Upper lobe of right lung (tissue), 1 donor: ENCODE data around the gene DNAJC4. TPM values are rescaled to one million over a fixed set of nuclear protein-coding genes. Genes with fewer than 3 reads are reported as not detected.

Experiments used
- ATAC-seq: fragments of 200-7000 bp; cut with Tn5 transposase; one replicate; pipeline ENCODE4 v1.9.1; 2020; ENCODE audit warnings: mild to moderate bottlenecking, moderate library complexity
- DNase-seq: peaks from one replicate; pipeline ENCODE4 v3.0.0-alpha.2; 2020
- H3K27ac ChIP-seq: fragments of 200-600 bp; one replicate; pipeline ENCODE4 v1.8.0; 2022
- H3K27me3 ChIP-seq: fragments of 200-600 bp; one replicate; pipeline ENCODE4 v1.8.0; 2022; ENCODE audit warnings: mild to moderate bottlenecking
- H3K36me3 ChIP-seq: fragments of 200-600 bp; one replicate; pipeline ENCODE4 v1.8.0; 2022
- H3K4me1 ChIP-seq: fragments of 200-600 bp; one replicate; pipeline ENCODE4 v1.8.0; 2022
- H3K4me3 ChIP-seq: fragments of 200-600 bp; one replicate; pipeline ENCODE4 v1.8.0; 2022; ENCODE audit warnings: mild to moderate bottlenecking
- H3K9me3 ChIP-seq: fragments of 200-600 bp; one replicate; pipeline ENCODE4 v1.8.0; 2022
- CTCF ChIP-seq: fragments of 200-600 bp; IDR thresholded peaks from one replicate; pipeline ENCODE4 v1.8.0; 2022; ENCODE audit warnings: antibody characterized with exemption
- intact Hi-C: fragments of 100-400 bp; cut with DNase I; formaldehyde crosslinking; loops from one replicate; pipeline ENCODE4 v1.11.0; 2022
- total RNA-seq: library from RNA; stranded (reverse); fragmentation: NEBNext Ultra II Directional; extraction: Animal tissue kit (Norgen Biotek cat#: 25700); gene quantifications from one replicate; pipeline ENCODE4 v1.2.1, GENCODE V29; 2021
- donor health status: DM: no; HTN: yes; CAD: no; lungs with severe emphysema.

DNAJC4 gene
- total RNA-seq, 1 donor from 2014 or later, result 36.4 TPM

- H3K4me1 ChIP-seq, result peaks cover 31% of the 10 kb centered on the region
- ATAC-seq (no peak), DNase-seq (no peak)
- H3K36me3 ChIP-seq, result peaks cover 2% of the 10 kb centered on the region
- no peaks in the 10 kb centered on the region for H3K27me3 ChIP-seq
- intact Hi-C loops, result no loop called here
- no peak for TF ChIP-seq CTCF
- no peak overlapping the region for H3K27ac ChIP-seq
- H3K4me3 ChIP-seq, result no peak overlapping the region
- no peaks in the 10 kb centered on the region for H3K9me3 ChIP-seq
These were observed 18.7 kb downstream of the DNAJC4 start for GRCh38 chr11:64249038-64249437.

GRCh38 chr11:64249563-64250414 lies 19.4 kb downstream of the DNAJC4 start:
- TF ChIP-seq CTCF, result no peak
- DNase-seq (no peak), ATAC-seq (no peak)
- H3K4me1 ChIP-seq, result peaks cover 31% of the 10 kb centered on the region
- no peaks in the 10 kb centered on the region for H3K9me3 ChIP-seq
- intact Hi-C loops, result no loop called here
- H3K27ac ChIP-seq, result no peak overlapping the region
- H3K27me3 ChIP-seq, result no peaks in the 10 kb centered on the region
- peaks cover 6% of the 10 kb centered on the region for H3K36me3 ChIP-seq
- H3K4me3 ChIP-seq, result no peak overlapping the region

GRCh38 chr11:64250415-64251015 lies 20.2 kb downstream of the DNAJC4 start:
- Histone ChIP-seq H3K4me1 (peaks cover 26% of the 10 kb centered on the region), H3K27ac (no peak overlapping the region), H3K4me3 (peak overlapping the region; percentile 89), H3K9me3 (no peaks in the 10 kb centered on the region), H3K27me3 (no peaks in the 10 kb centered on the region), H3K36me3 (peaks cover 12% of the 10 kb centered on the region)
- TF ChIP-seq CTCF, result no peak
- no peak for ATAC-seq
- no peak for DNase-seq
- intact Hi-C loops, result no loop called here

- Histone ChIP-seq H3K4me3 (peak within 1 kb of the TSS; percentile 89), H3K4me1 (peaks cover 26% of the 10 kb centered on the region), H3K9me3 (no peaks in the 10 kb centered on the region), H3K27me3 (no peaks in the 10 kb centered on the region), H3K27ac (peak within 1 kb of the TSS; percentile 72), H3K36me3 (peaks cover 14% of the 10 kb centered on the region)
- peak; percentile 82 for DNase-seq
- intact Hi-C loops, result no loop called here
- peak; percentile 77 for ATAC-seq
- peak; percentile 66 for TF ChIP-seq CTCF
These were observed 20.8 kb downstream of the DNAJC4 start, which contains the start of gene PLCB3 for GRCh38 chr11:64251016-64251752. Gene PLCB3 (plus strand): TSS chr11:64251530. CDS start chr11:64251650, 120 bp downstream.

- no peak for TF ChIP-seq CTCF
- H3K4me1 ChIP-seq, result peaks cover 26% of the 10 kb centered on the region
These were observed 21.3 kb downstream of the DNAJC4 start for GRCh38 chr11:64251753-64252002.

More at GRCh38 chr11:64251753-64252002, 21.3 kb downstream of the DNAJC4 start:
- Histone ChIP-seq H3K27me3 (no peaks in the 10 kb centered on the region), H3K4me3 (peak overlapping the region; percentile 89), H3K36me3 (peaks cover 19% of the 10 kb centered on the region), H3K9me3 (no peaks in the 10 kb centered on the region), H3K27ac (peak overlapping the region; percentile 72)
- intact Hi-C loops, result no loop called here
- ATAC-seq (no peak), DNase-seq (no peak)
